Activated T-helper 17 cell treated with anti-CD3 and anti-CD28 coated beads, Interleukin-2, amount 50 U/mL, for 72 hours (primary cell): ENCODE results near the gene GALNT10. TPM values are rescaled to one million over a fixed set of nuclear protein-coding genes. Genes with fewer than 3 reads are reported as not detected.

Experiments
- ATAC-seq: fragments of 150-1000 bp; cut with Tn5 transposase; replicated peaks from 2 replicates; pipeline ENCODE4 v1.10.0; 2021; ENCODE audit warnings: mild to moderate bottlenecking, moderate library complexity
- H3K27ac Mint-ChIP-seq: one replicate; pipeline ENCODE4 v1.8.0; 2022; ENCODE audit warnings: mixed read lengths
- H3K27me3 Mint-ChIP-seq: one replicate; pipeline ENCODE4 v1.8.0; 2022; ENCODE audit warnings: mixed read lengths
- H3K36me3 Mint-ChIP-seq: one replicate; pipeline ENCODE4 v1.8.0; 2022; ENCODE audit warnings: low read depth, mild to moderate bottlenecking, mixed read lengths
- H3K4me1 Mint-ChIP-seq: one replicate; pipeline ENCODE4 v1.8.0; 2022; ENCODE audit warnings: mixed read lengths
- H3K4me3 Mint-ChIP-seq: one replicate; pipeline ENCODE4 v1.8.0; 2022; ENCODE audit warnings: mild to moderate bottlenecking, mixed read lengths
- H3K9me3 Mint-ChIP-seq: one replicate; pipeline ENCODE4 v1.8.0; 2022; ENCODE audit warnings: mixed read lengths
- total RNA-seq, 2 donors: library from RNA; stranded (reverse); gene quantifications; one replicate each; pipeline ENCODE4 v1.2.3, GENCODE V29; 2022

Gene GALNT10
- total RNA-seq, 2 donors from 2014 or later = 21.5 to 45.3 TPM

DNA sequence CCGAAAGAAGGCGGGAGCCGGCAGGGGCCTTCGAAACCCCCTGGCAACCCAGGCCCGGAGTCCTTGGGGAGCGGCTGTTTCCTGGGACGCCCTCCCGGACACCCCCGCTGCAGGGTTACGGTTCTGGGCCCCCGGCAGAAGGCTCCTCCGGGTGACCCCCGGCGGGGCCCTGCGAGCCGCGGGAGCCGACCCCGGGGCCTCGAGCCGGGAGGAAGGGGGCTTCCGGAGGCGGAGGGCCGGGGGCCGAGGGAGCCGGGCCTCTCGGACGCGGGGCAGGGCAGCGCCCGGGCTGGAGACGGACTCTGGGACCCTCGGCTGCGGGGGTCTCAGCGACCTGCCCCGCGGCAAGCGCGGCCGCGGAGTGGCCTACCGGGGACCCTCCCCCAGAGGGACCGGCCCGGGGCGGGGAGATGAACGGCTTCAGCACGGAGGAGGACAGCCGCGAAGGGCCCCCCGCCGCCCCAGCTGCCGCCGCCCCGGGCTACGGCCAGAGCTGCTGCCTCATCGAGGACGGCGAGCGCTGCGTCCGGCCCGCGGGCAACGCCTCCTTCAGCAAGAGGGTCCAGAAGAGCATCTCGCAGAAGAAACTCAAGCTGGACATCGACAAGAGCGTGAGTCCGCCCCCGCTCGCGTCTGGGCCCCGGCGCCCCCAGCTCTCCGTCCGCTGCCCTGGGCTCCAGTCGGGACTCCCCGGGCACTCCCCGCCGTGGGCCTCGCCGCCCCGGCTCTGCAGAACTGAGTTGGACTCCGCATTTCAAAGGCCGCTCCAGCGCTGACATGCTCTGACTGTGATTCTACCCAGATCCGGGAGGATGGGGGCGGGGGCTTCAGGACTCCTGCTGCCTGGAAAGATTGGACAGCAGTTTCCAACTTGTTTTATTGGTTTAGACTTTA is 255.9 kb downstream of the GALNT10 start:
- H3K27me3 Mint-ChIP-seq = no peaks in the 10 kb centered on the region
- peak overlapping the region; percentile 92 for H3K27ac Mint-ChIP-seq
- peak; percentile 19 for ATAC-seq
- no peaks in the 10 kb centered on the region for H3K9me3 Mint-ChIP-seq
- peaks cover 42% of the 10 kb centered on the region for H3K36me3 Mint-ChIP-seq
- peaks cover 35% of the 10 kb centered on the region for H3K4me1 Mint-ChIP-seq
- H3K4me3 Mint-ChIP-seq = peak overlapping the region; percentile 95

DNA sequence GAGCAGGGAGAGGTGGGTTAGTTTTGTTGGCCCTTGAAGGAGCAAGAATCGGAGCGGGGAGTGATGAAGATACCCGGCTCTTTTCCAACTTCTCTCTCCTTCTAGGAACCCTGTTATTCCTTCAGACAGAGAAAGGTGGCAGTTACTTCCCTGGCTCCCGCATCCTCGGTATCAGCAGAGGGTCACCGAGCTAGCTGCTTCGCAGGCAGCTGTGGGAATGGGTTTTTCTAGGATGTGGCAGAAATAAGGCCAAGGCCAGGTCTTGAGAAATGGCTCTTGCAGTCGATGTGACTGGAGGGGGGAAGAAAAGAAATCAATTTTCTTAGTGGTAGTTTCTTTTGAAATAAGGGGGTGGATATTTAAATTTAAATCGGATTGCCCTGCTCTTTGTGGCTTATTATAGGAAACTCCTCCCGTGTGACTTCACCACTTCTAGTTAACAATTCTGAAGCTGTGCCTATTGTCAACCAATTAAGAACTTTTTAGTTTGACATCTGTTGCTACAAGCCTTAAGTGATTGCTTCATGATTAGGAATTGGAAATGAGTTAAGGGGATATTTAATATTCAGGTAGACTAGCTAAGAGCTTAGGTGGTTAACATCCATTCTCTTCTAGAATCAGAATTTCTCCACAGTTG is 256.7 kb downstream of the GALNT10 start:
- peak overlapping the region; percentile 74 for H3K27ac Mint-ChIP-seq
- ATAC-seq = no peak
- peaks cover 31% of the 10 kb centered on the region for H3K4me1 Mint-ChIP-seq
- H3K4me3 Mint-ChIP-seq = peak overlapping the region; percentile 88
- no peaks in the 10 kb centered on the region for H3K27me3 Mint-ChIP-seq
- peaks cover 42% of the 10 kb centered on the region for H3K36me3 Mint-ChIP-seq
- H3K9me3 Mint-ChIP-seq = no peaks in the 10 kb centered on the region

DNA sequence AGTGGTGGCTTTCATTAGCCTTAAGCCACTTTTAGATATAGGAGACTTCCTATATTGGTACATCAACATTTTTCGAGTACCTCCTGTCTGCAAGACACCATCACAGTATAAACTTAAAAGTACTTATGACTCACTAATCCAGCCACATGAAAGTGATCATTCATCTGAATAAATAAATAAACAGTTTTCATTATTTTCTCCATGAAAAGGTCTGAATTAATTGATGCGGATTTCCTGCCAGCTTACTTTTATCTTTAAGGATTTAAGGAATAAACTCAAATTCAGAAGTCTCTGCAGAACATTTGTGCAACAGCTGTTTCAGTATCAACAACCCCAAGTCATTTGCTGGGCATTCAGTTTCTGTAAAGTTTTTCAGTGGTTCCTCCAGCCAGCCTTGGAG is 259.3 kb downstream of the GALNT10 start:
- no peak overlapping the region for H3K27ac Mint-ChIP-seq
- H3K27me3 Mint-ChIP-seq = no peaks in the 10 kb centered on the region
- peaks cover 25% of the 10 kb centered on the region for H3K4me1 Mint-ChIP-seq
- ATAC-seq = no peak
- no peaks in the 10 kb centered on the region for H3K9me3 Mint-ChIP-seq
- H3K4me3 Mint-ChIP-seq = peak overlapping the region; percentile 88
- H3K36me3 Mint-ChIP-seq = peaks cover 58% of the 10 kb centered on the region

DNA sequence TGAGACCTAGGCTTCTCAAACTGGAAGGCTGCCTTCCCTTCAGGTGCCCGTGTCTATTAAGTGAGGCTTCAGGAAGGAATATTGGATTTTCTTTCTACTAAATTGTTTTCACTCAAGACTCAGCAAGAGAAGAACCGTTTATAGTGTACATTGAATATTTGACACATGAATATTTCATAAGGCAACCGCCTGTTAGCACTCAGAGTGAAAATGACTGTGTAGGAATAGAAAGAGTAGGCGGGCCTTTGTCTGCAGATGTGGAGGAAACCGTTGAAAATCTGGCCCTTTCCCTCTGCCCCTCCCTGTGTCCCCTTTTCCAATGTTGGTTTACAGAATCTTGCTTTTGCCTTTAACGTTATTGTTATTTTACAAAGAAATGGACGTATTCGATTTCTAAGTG is 261.4 kb downstream of the GALNT10 start:
- ATAC-seq = no peak
- H3K27ac Mint-ChIP-seq = no peak overlapping the region

DNA sequence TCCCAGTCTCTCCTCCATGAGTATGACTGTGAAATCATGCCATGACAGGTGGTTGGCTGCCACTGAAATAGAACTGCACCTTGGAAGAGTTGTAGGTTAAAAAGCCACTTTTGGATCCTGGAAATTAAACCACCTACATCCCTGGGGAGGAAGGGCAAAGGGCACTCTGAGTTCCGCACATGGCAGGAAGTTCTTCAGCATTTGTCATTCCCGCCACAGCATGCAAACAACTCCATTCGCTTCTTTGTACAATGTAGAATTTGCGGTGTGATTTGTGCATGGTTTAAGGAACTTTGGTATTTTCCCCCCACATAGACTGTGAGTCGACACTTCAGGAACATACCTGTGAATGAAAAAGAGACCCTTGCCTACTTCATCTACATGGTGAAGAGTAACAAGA is 265.1 kb downstream of the GALNT10 start:
- Mint-ChIP-seq H3K4me3 (no peak overlapping the region), H3K4me1 (peaks cover 8% of the 10 kb centered on the region), H3K9me3 (no peaks in the 10 kb centered on the region), H3K36me3 (peaks cover 83% of the 10 kb centered on the region), H3K27ac (no peak overlapping the region), H3K27me3 (no peaks in the 10 kb centered on the region)
- no peak for ATAC-seq

More for the DNA sequence above, 261.4 kb downstream of the GALNT10 start:
- Mint-ChIP-seq H3K36me3 (peaks cover 74% of the 10 kb centered on the region), H3K4me3 (no peak overlapping the region), H3K4me1 (peaks cover 24% of the 10 kb centered on the region), H3K27me3 (no peaks in the 10 kb centered on the region), H3K9me3 (no peaks in the 10 kb centered on the region)

DNA sequence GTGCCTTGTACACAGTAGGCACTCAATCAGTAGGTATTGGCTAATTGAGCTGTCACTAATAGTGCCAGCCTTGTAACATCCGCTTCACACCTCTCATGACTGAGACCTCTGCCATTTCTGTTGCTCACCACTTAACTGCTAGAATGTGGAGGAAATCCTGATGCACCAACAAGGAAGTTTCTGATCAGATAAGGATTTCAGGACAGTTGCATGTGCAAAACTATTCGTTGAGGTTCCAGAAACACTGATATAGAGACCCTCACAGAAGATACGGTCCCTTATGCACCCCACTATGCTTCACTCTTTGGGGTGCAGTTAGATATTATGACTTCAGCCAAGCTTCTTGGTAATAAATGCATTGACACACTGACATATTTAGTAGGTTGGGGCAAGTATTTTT is 266.0 kb downstream of the GALNT10 start:
- peaks cover 6% of the 10 kb centered on the region for H3K4me1 Mint-ChIP-seq
- ATAC-seq = no peak
- no peaks in the 10 kb centered on the region for H3K9me3 Mint-ChIP-seq
- H3K4me3 Mint-ChIP-seq = no peak overlapping the region
- no peaks in the 10 kb centered on the region for H3K27me3 Mint-ChIP-seq
- H3K36me3 Mint-ChIP-seq = peaks cover 79% of the 10 kb centered on the region
- no peak overlapping the region for H3K27ac Mint-ChIP-seq

DNA sequence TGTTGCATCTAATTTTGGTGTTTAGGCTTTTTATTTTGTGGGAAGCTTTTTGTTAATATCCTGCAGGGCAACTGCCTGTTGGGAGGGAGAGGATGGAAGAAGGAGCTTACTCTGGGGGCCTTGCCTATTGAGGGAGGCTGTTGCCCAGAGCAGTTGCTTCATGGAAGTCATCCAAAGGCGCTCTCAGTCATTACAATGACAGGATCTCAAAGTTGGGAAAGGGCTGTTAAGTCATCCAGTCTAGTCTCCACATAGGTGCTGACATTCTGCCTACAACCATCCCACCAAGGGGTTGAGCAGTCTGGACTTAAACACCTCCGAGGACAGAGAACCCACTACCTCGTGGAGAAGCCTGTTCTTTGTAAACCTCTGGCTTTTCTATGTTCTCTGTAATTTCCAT is 268.5 kb downstream of the GALNT10 start:
- Mint-ChIP-seq H3K4me1 (no peaks in the 10 kb centered on the region), H3K27me3 (no peaks in the 10 kb centered on the region)
- ATAC-seq = no peak

DNA sequence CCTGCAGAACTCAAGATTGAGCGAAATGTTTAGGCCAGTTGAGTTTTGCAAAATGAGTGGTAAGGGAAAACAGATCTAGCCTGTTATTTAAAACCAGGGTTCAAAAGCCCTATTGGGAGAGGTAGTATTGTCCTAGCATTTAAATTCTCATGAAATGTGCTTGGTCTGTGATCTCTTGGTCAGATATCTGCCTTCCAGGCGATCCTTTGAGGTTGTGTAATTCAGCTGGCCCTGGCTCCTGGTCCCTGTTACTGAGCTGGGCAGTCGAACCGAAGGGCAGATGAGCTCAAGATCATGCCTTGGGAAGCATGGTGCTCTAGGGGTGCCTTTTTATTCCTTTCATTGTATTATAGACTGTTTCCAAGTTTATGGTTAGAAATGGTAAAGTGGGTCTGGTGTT is 269.6 kb downstream of the GALNT10 start:
- ATAC-seq = no peak
- no peak overlapping the region for H3K27ac Mint-ChIP-seq
- H3K4me3 Mint-ChIP-seq = no peak overlapping the region
- peaks cover 42% of the 10 kb centered on the region for H3K36me3 Mint-ChIP-seq
- H3K27me3 Mint-ChIP-seq = no peaks in the 10 kb centered on the region
- no peaks in the 10 kb centered on the region for H3K4me1 Mint-ChIP-seq
- no peaks in the 10 kb centered on the region for H3K9me3 Mint-ChIP-seq

More for the DNA sequence above, 268.5 kb downstream of the GALNT10 start:
- Mint-ChIP-seq H3K9me3 (no peaks in the 10 kb centered on the region), H3K27ac (no peak overlapping the region), H3K36me3 (peaks cover 54% of the 10 kb centered on the region), H3K4me3 (no peak overlapping the region)

DNA sequence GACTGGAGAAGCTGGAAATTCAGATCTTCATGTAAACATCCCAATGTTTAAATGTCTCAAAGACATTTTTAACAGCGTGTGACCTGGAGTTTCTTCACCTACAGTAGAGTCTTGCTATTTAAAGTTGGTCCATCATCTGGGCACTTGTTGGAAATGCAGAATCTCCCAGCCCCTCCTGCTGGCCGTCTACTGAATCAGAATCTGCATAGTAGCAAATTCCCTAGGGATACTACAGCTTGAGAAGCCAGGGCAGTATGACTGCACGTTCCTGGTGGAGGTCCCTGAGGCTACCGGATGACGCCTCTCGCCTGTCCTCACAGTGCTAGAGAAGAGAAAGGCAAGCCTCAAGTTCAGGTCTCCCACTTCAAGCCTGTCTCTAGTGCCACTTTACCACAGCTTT is 271.0 kb downstream of the GALNT10 start:
- Mint-ChIP-seq H3K27me3 (no peaks in the 10 kb centered on the region), H3K4me1 (no peaks in the 10 kb centered on the region), H3K9me3 (no peaks in the 10 kb centered on the region), H3K4me3 (no peak overlapping the region), H3K36me3 (peaks cover 29% of the 10 kb centered on the region), H3K27ac (no peak overlapping the region)
- no peak for ATAC-seq

DNA sequence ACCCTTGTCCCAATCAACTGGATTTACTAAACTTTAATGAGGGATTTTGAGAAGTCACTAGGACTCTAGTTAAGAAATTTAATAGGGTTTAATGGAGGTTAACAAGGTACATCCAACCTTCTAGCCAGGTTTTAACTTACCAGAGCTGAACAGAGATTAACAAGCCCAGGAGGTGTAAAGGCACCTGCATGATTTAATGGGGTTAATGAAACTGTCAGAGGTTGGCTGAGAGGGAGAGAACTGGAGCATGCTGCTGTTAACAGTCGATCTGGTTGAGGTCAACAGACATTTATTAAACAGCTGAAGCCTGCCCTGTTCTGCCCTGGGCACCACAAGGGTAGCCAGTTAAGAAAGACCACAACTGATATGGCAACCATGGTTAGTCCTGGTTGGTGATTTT is 273.9 kb downstream of the GALNT10 start:
- no peaks in the 10 kb centered on the region for H3K4me1 Mint-ChIP-seq
- no peaks in the 10 kb centered on the region for H3K9me3 Mint-ChIP-seq
- H3K27ac Mint-ChIP-seq = no peak overlapping the region
- H3K36me3 Mint-ChIP-seq = peaks cover 5% of the 10 kb centered on the region
- ATAC-seq = no peak
- H3K4me3 Mint-ChIP-seq = no peak overlapping the region
- peaks cover 4% of the 10 kb centered on the region for H3K27me3 Mint-ChIP-seq

DNA sequence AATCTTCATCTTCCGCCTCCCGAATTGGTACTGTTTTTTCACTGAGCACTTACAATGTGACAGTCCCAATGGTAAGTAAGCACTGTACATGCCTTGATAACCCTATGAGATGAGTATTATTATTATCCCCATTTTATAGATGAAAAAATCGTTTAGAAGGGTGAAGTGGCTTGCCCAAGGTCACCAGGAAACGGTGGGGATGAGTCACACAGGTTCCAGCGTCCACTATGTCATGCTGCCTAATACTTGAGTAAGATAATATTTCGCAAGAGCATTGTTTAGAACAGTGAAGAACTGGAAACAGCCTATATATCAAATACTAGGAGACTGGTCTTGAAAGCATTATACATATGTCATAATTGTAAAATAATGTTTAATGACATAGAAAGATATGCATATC is 274.6 kb downstream of the GALNT10 start:
- no peak for ATAC-seq
- H3K9me3 Mint-ChIP-seq = no peaks in the 10 kb centered on the region
- H3K27me3 Mint-ChIP-seq = peaks cover 8% of the 10 kb centered on the region
- no peak overlapping the region for H3K4me3 Mint-ChIP-seq
- no peaks in the 10 kb centered on the region for H3K4me1 Mint-ChIP-seq
- peaks cover 5% of the 10 kb centered on the region for H3K36me3 Mint-ChIP-seq
- no peak overlapping the region for H3K27ac Mint-ChIP-seq

DNA sequence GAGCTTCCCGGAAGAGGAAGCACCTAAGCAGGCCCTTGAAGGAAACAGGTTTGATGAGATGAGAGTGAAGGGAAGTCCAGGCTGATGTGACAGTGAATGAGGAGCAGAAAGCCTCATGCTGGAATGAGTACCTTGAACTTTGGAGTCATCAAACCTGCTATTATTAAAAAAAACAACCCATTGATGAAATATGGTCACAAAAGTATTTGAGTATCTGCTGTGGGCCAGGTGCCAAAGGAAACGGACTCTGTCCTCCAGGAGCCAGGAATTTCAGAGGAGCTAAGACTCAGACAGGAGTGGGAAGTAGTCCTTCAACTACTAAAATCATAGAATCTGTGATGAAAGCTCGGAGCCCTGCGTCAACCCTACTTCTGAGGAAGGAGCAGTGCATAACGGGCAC is 275.6 kb downstream of the GALNT10 start:
- Mint-ChIP-seq H3K36me3 (peaks cover 1% of the 10 kb centered on the region), H3K4me1 (no peaks in the 10 kb centered on the region), H3K27me3 (peaks cover 14% of the 10 kb centered on the region), H3K27ac (no peak overlapping the region), H3K4me3 (no peak overlapping the region), H3K9me3 (no peaks in the 10 kb centered on the region)
- no peak for ATAC-seq

DNA sequence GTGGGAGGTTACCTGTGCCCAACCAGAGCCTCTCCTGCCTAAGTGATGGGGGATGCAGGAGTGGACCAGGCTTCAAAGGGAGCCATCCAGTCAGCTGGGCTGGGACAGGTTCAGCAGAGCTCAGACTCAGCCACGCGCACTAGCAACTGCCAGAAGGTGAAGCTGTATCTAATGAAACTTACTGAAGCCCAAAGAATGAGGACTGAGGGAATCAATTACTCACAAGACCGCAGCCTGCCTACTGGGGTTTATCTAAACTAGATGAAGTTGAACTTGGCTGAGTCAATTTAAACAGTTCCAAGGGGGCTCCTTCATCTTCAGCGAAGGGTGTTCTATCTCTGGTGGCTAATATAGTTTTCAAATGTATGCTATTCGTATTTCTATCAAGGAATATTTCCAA is 276.1 kb downstream of the GALNT10 start:
- Mint-ChIP-seq H3K4me1 (no peaks in the 10 kb centered on the region), H3K9me3 (no peaks in the 10 kb centered on the region), H3K36me3 (no peaks in the 10 kb centered on the region), H3K27me3 (peaks cover 19% of the 10 kb centered on the region), H3K4me3 (no peak overlapping the region), H3K27ac (no peak overlapping the region)
- ATAC-seq = no peak

DNA sequence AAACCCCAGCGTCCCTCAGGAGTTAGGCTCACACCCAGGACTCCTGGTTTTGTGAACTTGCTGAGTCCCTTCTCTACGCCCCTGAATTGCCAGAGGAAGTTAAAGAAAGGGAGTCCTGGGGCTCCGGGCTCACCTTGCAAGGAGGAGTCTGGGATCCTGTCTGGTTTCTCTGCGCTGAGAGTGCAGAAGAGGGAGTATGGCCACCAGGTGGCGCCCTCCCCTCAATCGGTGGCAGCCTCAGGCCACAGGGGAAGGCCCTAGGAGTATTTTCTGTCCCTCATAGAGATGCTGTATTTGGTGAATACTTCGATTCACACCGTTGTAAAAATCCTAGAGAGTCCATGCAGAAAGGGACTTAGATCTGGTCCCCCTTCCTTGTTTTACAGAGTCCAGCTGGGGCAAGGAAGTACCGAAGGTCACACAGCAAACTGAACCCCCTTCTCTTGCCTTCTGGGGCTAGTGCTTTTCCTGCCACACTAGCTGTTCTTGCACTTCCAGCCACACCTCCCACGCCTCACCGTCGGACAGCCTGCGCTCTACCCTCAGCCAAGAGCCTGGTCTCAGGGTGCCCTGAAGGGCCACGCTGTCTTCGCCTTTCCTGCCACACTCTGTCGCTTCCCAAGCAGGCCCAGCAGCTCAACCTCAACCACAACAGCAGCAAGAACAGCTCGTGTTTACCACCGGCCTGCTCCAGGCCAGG is 277.3 kb downstream of the GALNT10 start:
- Mint-ChIP-seq H3K27ac (no peak overlapping the region), H3K36me3 (no peaks in the 10 kb centered on the region), H3K4me1 (no peaks in the 10 kb centered on the region), H3K4me3 (no peak overlapping the region), H3K27me3 (peaks cover 26% of the 10 kb centered on the region), H3K9me3 (no peaks in the 10 kb centered on the region)
- peak; percentile 91 for ATAC-seq

DNA sequence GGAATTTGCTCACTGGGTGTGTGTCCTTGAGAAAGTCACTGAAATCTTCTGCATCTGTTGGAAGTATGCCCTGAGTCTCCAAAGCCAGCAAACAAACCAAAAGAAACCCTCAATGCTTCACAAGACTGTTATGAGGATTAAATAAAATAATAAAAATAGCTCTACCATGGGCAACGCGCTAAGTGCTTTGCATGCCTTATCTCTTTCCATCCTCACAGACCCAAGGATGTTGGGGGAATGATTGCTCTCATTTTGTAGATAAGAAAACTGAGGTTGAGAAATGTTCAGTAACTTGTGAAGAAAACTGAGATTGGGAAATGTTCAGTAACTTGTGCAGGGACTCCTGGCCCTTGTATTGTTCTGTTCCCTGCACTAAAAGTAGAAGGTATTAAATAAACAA is 279.6 kb downstream of the GALNT10 start:
- H3K4me3 Mint-ChIP-seq = no peak overlapping the region
- no peaks in the 10 kb centered on the region for H3K9me3 Mint-ChIP-seq
- H3K36me3 Mint-ChIP-seq = peaks cover 5% of the 10 kb centered on the region
- H3K27ac Mint-ChIP-seq = no peak overlapping the region
- peaks cover 6% of the 10 kb centered on the region for H3K4me1 Mint-ChIP-seq
- H3K27me3 Mint-ChIP-seq = peaks cover 46% of the 10 kb centered on the region
- ATAC-seq = no peak
